Measurements from ENCODE around the gene COX17. TPM values are rescaled to one million over a fixed set of nuclear protein-coding genes. Genes with fewer than 3 reads are reported as not detected.

The COX17 gene
- polyA plus RNA-seq, 1 of the 3 experiments (the other 2 are of a cell fraction): 21.5 TPM

- H3F3A ChIP-seq (replicated peaks; ENCODE audit: insufficient read depth): peaks cover 4% of the 10 kb centered on the region
- H3K4me1 ChIP-seq (ENCODE audit: control insufficient read depth in 1 of 2, insufficient read depth in 2 of 2, low read depth in 1 of 2, low read length in 1 of 2): peaks cover 0 to 2% of the 10 kb centered on the region in 2 experiments; a peak in 3 of 4 replicates
- H3K9me2 ChIP-seq: no peaks in the 10 kb centered on the region
- 73% methylated on average over 8 of the region's 8 CpGs for WGBS (ENCODE audit: low lambda C conversion rate)
- no peaks in the 10 kb centered on the region for H3K27me3 ChIP-seq (ENCODE audit: insufficient read depth)
- H3K79me2 ChIP-seq (ENCODE audit: insufficient read depth): no peaks in the 10 kb centered on the region
- H3K27ac ChIP-seq (ENCODE audit: low read depth in 2 of 2, low read length in 1 of 2): no peak overlapping the region
- peak overlapping the region; percentile 72 to 79 for H3K4me3 ChIP-seq (ENCODE audit: low read depth in 2 of 2, low read length in 1 of 2)
- H3K9me3 ChIP-seq: no peaks in the 10 kb centered on the region
- DNase-seq: no peak
- peak overlapping the region; percentile 94 for H3K4me2 ChIP-seq
- H3K36me3 ChIP-seq (replicated peaks in 1 of 2; ENCODE audit: control insufficient read depth in 1 of 2, insufficient read depth in 2 of 2, low read length in 1 of 2): no peaks in the 10 kb centered on the region
- no peaks in the 10 kb centered on the region for H4K20me1 ChIP-seq (ENCODE audit: insufficient read depth)
- ChIA-PET CTCF (interaction anchor here (1.1 to 2.1 kb wide), 3 partner anchors 11 to 713 kb away, joined by 3 to 9 read pairs (median 4); no protein-coding TSS in a partner anchor), POLR2A (no interaction called here)
- TF ChIP-seq RFX5 (IDR thresholded peaks at IDR 0.05; ENCODE audit: low read length) (no peak), NFIC (IDR thresholded peaks at IDR 0.05; ENCODE audit: borderline replicate concordance) (no peak)
- peak overlapping the region; percentile 55 for H3K9ac ChIP-seq
- H2AFZ ChIP-seq (ENCODE audit: low read depth): peak overlapping the region; percentile 96; the same call in 1 of the 2 replicates
These were observed 26.8 kb upstream of the COX17 start for GRCh38 chr3:119703820-119704531.

- 4% methylated on average over 41 of the region's 59 CpGs for WGBS (ENCODE audit: low lambda C conversion rate)
- POLR2A ChIA-PET: interaction anchor here (0.6 kb wide), 1 partner anchor 99 kb away, joined by 3 read pairs; no protein-coding TSS in a partner anchor
These were observed 25.6 kb upstream of the COX17 start, which contains the start of gene CFAP91 for GRCh38 chr3:119702530-119703527. CFAP91 (plus strand) TSS chr3:119703022; CDS start chr3:119703099, 77 bp downstream.

More at GRCh38 chr3:119702530-119703527, 25.6 kb upstream of the COX17 start, which contains the start of gene CFAP91:
- Histone ChIP-seq H2AFZ (ENCODE audit: low read depth) (peak within 1 kb of the TSS; percentile 96), H3K4me2 (peak within 1 kb of the TSS; percentile 94), H3K27me3 (ENCODE audit: insufficient read depth) (no peaks in the 10 kb centered on the region), H4K20me1 (ENCODE audit: insufficient read depth) (no peaks in the 10 kb centered on the region), H3K4me3 (ENCODE audit: low read depth in 2 of 2, low read length in 1 of 2) (peak within 1 kb of the TSS; percentile 72 to 79), H3F3A (replicated peaks; ENCODE audit: insufficient read depth) (peaks cover 4% of the 10 kb centered on the region), H3K36me3 (replicated peaks in 1 of 2; ENCODE audit: control insufficient read depth in 1 of 2, insufficient read depth in 2 of 2, low read length in 1 of 2) (no peaks in the 10 kb centered on the region), H3K9ac (peak within 1 kb of the TSS; percentile 55), H3K9me2 (no peaks in the 10 kb centered on the region), H3K9me3 (no peaks in the 10 kb centered on the region), H3K27ac (ENCODE audit: low read depth in 2 of 2, low read length in 1 of 2) (peak within 1 kb of the TSS in 1 of 2 experiments; percentile 67; a peak in 2 of 4 replicates), H3K79me2 (ENCODE audit: insufficient read depth) (no peaks in the 10 kb centered on the region), H3K4me1 (ENCODE audit: control insufficient read depth in 1 of 2, insufficient read depth in 2 of 2, low read depth in 1 of 2, low read length in 1 of 2) (peaks cover 0 to 2% of the 10 kb centered on the region in 2 experiments; a peak in 3 of 4 replicates)
- peak; percentile 97 for DNase-seq
- TF ChIP-seq SIN3A (IDR thresholded peaks at IDR 0.05; ENCODE audit: borderline replicate concordance, low read depth, low read length) (0 out of 2 replicates have a peak, but pooled peaks have one; percentile 39), TAF1 (IDR thresholded peaks at IDR 0.05; ENCODE audit: borderline replicate concordance, low read depth, low read length) (no peak), RFX5 (IDR thresholded peaks at IDR 0.05; ENCODE audit: low read length) (0 out of 2 replicates have a peak, but pooled peaks have one; percentile 6), MAX (IDR thresholded peaks at IDR 0.05; ENCODE audit: low read depth) (peak; percentile 87), MEF2A (IDR thresholded peaks at IDR 0.05; ENCODE audit: borderline replicate concordance, low read depth) (no peak), MXI1 (IDR thresholded peaks at IDR 0.05; ENCODE audit: low read depth, low read length) (peak; percentile 93), RAD21 (IDR thresholded peaks at IDR 0.05; ENCODE audit: low read length) (no peak), USF1 (IDR thresholded peaks at IDR 0.05; ENCODE audit: borderline replicate concordance, low read depth) (no peak), CHD2 (IDR thresholded peaks at IDR 0.05; ENCODE audit: low read length, partially characterized antibody) (peak; percentile 19)
- CTCF ChIA-PET: interaction anchor here (1.7 to 2.1 kb wide), 2 partner anchors 9 to 12 kb away, joined by 3 to 9 read pairs; no protein-coding TSS in a partner anchor
